NCI-H524 (cell line): Measurements from ENCODE around the gene DCP1B.

Experiments
- DNase-seq, 2 experiments: peaks; one replicate each; lab custom pipeline; 2025; lab: John Stamatoyannopoulos, UW

DCP1B gene

GRCh38 chr12:2017546-2018337 lies 13.5 kb upstream of the DCP1B start:
- DNase-seq = peak in 1 of 2 experiments; percentile 21

DNA sequence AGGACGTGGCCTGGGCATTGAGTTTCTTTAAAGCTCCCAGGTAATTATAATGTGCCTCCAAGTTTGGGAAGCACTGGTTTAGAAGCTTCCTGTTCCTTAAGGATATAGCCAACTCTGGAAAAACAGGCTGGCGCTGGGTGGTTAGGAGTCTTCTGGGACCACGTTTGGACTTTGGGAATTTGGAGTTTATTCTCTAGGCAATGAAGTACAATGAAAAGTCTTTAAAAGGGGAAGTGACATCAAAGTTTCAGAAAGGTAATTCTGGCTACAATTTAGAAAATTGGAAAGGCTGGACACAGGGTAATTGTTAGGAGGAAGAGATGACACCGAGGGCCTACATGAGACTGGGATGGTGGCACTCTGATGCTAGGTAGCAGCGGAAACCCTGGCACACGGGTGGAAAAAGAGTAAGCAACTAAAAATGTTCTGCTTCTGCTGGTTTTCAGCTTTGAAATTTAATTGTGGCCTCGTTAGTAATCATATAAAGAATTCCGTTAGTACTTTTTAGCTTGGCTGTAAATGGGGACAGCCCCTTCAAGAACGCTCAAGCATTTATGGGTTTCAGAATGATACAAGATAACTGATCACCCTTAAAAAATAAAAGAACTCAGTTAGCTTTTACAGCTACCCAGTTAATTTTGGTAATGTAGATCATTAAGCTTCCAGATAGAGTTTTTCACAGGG lies 12.7 kb upstream of the DCP1B start:
- no peak for DNase-seq

DNA sequence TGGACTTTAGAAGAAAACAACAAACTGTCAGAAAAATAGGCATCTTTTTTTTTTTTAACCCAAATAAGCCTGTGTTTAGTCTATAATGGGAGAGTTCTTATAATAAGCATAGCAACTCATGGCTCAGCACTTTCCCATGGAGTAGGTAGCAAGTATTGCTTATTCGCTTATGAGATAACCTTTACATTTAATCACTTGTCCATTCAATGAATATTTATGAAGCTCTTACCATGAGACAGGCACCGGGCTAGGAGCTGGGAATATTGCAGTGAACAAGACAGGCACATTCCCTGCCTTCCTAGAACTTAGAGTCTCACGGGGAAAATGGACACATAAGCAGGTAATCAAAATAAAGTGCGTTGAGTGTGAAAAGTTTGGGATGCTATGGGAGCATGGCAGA lies 10.0 kb upstream of the DCP1B start:
- no peak for DNase-seq

- no peak for DNase-seq
These were observed 9.4 kb upstream of the DCP1B start for GRCh38 chr12:2013527-2014223.

- DNase-seq = no peak
These were observed 8.8 kb upstream of the DCP1B start for GRCh38 chr12:2013086-2013485.

DNA sequence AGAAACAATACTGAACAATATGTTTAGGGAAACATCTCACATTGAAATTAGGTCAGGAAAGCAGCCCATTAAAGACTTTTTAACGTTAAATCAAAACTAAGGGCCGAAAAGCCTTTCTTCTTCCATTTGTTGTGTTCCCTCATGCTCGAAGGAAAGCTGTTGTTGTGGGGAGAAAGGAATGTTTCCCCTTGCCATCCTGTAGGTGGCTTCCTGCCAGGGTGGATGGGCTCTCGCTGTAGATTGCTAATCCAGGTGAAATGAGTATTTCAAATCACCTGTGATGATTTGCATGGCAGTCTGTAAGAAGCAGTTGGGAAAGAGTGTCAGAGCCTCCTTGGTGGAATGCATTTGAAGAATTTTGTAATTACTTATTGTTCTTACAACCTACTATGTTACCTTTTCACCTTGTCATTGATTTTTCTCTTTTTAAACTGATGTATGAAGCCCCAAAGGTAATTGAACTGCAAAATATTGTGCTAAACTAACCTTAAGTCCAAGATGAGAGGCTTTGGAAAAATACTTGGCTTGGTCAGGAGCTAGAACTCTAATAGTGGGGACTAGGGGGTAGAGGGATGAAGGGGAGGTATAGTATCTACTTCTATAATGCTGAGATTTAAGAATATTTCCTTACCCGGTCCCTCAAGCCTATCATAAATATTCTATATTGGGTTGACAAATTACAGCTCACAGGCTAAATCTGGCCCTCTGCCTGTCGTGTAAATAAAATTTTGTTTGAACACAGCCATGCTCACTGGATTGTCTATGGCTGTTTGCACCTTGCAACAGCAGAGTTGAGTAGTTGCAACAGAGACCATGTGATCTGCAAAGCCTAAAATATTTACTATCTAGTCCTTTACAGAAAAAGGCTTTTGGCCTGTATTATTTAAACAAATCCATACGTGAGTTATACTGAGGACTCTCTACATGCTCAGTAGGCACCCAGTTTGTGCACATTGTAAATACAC lies 7.7 kb upstream of the DCP1B start:
- peak in 1 of 2 experiments; percentile 11 for DNase-seq

DNA sequence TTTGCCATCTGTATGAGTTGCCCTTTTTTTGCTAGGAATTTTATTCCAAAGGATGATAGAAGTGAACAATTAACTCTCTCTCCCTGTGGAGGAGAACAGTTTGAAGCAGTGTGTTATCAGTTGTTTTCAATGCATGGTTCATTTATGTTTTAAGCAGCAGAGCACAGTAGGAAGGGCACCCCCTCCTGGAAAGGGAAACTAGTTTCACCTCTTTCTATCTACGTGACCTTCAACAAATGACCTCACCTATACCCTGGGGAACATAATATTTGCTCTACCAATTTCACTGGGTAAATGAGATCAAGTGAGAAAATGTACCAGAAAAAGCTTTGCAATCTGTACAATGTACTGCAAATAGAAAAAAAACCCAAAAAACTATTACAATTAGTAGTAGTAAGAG lies 5.4 kb upstream of the DCP1B start:
- DNase-seq = peak in 1 of 2 experiments; percentile 1

GRCh38 chr12:2008677-2009076 lies 4.4 kb upstream of the DCP1B start:
- DNase-seq = no peak

DNA sequence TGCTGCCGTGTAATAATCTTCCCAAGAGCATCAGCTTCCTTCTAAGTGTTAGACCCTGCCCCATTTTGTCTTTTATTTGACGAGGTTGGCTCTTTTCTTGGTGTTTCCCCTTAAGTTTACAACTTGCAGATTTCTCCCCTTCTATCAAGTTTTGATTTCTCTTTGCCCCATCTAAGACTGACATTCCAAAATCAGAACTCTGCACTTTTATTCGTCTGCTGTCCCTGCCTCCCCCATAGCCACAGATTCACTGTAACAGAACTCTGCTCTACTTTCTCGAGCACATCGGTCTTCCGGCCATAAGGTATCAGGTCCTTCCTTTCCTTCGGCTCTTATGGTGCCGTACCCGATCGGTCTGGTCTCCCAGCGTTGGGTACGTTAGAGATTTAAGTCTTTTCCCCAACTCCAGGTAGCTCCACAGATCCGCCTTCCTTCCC lies 563 bp downstream of the DCP1B start:
- DNase-seq = peak in 1 of 2 experiments; percentile 25

GRCh38 chr12:1995205-1995896 lies 8.9 kb downstream of the DCP1B start:
- no peak for DNase-seq

- no peak for DNase-seq
These were observed 9.7 kb downstream of the DCP1B start for GRCh38 chr12:1994429-1995143.

DNA sequence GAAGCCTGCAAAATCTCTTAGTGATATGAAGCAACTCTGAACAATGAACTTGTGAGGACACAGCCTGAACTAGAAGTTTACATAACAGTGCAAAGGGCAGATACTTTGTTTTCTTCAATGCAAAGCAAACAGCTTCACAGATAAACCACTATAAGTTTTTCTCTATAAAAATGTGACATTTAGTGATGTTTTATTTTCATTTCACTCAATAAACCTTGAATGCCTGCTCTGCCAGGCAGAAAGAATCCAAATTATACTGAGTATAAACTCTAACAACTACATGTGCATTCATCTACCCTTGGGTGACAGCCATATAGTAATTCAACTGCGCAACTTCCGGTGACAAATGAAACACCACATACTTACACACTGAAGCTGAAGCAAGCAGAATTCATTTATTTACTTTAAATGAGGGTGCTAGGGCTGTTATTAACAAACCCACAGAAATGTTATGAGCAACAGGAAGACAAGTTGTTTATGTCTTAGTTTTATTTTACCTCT lies 10.3 kb downstream of the DCP1B start:
- DNase-seq = no peak

- DNase-seq = no peak
These were observed 10.9 kb downstream of the DCP1B start for GRCh38 chr12:1993341-1993740.

GRCh38 chr12:1992732-1993131 lies 11.5 kb downstream of the DCP1B start:
- no peak for DNase-seq

DNA sequence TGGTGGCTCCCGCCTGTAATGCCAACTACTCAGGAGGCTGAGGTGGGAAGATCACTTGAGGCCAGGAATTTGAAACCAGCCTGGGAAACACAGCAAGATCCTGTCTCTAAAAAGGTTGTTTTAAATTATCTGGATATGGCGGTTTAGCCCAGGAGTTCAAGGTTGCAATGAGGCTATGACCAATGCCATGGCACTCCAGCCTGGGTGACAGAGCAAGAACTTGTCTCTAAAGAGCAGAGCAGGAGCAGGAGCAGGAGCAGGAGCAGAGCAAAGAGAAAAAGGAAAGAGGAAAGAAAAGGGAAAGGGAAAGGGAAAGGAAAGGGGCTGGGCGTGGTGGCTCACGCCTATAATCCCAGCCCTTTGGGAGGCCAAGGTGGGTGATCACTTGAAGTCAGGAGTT lies 15.1 kb downstream of the DCP1B start:
- no peak for DNase-seq

DNA sequence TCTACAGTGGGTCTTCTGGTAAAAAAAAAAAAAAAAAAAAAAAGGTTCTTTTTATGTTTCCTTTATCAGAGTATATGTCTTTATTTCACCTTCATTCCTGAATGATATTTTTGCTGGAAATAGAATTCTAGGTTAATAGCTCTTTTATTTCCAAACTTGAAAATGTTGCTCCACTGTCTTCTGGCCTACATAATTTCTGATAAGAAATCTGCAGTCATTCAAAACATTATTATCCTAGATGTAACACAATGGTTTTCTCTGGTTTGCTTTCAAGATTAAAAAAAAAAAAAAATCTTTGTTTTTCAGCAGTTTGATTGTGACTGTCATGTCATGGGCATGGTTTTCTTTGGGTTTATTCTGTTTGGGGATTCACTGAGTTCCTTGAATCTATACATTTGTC lies 19.5 kb downstream of the DCP1B start:
- DNase-seq = no peak

DNA sequence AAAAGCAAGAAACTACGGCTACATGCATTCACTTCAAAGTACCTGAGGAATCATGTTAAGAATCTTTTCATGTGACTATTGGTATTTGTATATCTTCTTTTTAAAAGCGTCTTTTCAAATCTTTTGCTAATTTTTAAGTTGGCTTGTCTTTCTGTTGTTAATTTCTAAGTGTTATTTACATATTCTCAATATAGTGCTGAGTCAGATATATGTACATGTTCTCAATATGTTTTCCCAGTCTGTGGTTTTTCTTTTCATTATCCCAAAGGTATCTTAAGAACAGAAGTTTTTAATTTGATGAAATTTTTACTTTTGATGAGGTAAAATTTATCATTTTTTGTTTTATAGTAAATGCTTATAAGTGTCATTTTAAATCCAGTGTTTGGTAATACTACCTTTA lies 24.0 kb downstream of the DCP1B start:
- no peak for DNase-seq

- DNase-seq = no peak
These were observed 26.0 kb downstream of the DCP1B start for GRCh38 chr12:1978078-1978862.

DNA sequence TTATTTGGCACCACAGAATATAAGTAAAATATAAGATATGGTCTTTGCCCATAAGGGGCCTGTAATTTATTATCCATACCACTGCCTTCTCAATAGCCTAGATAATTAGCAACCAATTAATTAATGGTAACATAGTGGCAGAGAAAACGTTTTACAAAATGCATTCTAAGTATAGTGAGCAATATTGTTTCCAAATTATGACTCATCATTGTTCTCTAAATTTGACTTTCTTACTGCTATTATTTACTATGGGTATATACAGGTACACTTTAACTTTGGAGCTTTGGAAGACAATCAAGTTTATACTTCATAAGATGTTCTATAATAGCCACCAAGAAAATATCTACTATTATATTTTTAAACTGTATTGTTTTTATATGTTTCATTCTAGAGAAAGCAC lies 26.7 kb downstream of the DCP1B start:
- no peak for DNase-seq
